ENCODE results near the gene HOXB13. TPM values are rescaled to one million over a fixed set of nuclear protein-coding genes. Genes with fewer than 3 reads are reported as not detected.

The HOXB13 gene
- total RNA-seq, 1 donor from 2014 or later = 5.4 TPM

DNA sequence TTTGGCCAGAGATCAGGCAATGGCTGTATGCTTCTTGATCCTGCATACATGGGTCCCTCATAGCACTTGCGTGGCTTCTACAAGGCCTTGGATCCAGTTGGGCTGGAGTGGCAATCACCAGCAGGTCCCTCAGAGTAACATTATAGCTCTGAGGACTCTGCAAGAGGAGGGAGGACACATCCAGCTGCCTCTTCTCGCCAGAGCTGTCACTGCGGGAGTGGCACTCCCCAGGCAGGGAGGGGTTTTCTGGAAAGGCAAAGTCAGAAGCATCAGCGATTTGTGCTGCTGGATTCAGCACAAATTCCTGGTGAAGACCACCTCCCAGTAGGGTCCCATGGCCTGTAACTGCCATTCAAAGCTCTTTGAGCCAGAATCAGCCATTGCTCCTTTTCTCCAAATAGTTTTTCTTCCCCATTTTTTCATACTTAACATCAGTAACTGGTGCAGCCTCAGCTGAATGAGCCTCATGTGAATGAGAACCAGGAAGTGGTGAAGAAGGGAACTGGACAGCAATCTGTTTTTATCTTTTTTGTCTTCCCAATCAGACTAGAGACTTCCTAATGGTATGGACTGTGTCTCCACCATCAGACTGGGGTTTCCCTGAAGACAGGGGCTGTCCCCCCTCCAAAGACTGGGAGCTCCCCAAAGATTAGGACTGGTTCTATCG is 40.6 kb upstream of the HOXB13 start:
- no peaks in the 10 kb centered on the region for H3K4me1 ChIP-seq
- TF ChIP-seq, protein P1, sequence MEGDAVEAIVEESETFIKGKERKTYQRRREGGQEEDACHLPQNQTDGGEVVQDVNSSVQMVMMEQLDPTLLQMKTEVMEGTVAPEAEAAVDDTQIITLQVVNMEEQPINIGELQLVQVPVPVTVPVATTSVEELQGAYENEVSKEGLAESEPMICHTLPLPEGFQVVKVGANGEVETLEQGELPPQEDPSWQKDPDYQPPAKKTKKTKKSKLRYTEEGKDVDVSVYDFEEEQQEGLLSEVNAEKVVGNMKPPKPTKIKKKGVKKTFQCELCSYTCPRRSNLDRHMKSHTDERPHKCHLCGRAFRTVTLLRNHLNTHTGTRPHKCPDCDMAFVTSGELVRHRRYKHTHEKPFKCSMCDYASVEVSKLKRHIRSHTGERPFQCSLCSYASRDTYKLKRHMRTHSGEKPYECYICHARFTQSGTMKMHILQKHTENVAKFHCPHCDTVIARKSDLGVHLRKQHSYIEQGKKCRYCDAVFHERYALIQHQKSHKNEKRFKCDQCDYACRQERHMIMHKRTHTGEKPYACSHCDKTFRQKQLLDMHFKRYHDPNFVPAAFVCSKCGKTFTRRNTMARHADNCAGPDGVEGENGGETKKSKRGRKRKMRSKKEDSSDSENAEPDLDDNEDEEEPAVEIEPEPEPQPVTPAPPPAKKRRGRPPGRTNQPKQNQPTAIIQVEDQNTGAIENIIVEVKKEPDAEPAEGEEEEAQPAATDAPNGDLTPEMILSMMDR (IDR thresholded peaks at IDR 0.05) = no peak
- TF ChIP-seq POLR2AphosphoS5 (IDR thresholded peaks at IDR 0.05; ENCODE audit: insufficient read depth in 1 of 2, low read depth in 1 of 2) (no peak), POLR2A (IDR thresholded peaks at IDR 0.05) (no peak)
- intact Hi-C loops (cut with DNase I) = no loop called here
- no peaks in the 10 kb centered on the region for H3K9me3 ChIP-seq
- no peaks in the 10 kb centered on the region for H3K27me3 ChIP-seq
- H3K27ac ChIP-seq = no peak overlapping the region
- no peak overlapping the region for H3K4me3 ChIP-seq
- H3K36me3 ChIP-seq = no peaks in the 10 kb centered on the region
- DNase-seq (ENCODE audit: extremely low spot score in 2 of 2) = no peak

DNA sequence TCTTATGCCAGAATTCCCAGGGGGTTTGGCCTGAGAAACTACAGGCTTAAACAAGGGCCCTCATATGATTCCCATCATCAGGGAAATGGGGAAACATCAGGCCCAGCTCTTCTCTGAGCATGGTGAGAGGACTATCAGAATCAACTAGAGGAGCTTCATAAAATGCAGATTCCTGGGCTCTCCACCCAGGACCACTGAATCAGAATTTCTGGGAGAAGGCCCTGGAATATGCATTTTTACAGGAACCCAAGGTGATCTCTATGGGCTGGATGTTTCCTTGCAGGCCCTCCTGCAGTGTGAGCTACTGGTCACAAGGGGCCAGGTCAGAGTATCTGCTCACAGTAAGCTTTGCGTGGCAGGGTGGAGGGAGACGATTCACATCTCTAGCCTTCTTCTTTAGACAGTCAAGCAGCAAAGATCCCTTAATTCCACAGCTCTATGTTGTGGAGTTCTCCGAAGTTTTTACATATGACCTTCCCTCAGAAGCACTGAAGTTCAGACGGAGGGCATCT is 38.8 kb upstream of the HOXB13 start:
- TF ChIP-seq, protein P1 (IDR thresholded peaks at IDR 0.05) = no peak
- TF ChIP-seq POLR2AphosphoS5 (IDR thresholded peaks at IDR 0.05; ENCODE audit: insufficient read depth in 1 of 2, low read depth in 1 of 2) = no peak
- no peak for TF ChIP-seq POLR2A (IDR thresholded peaks at IDR 0.05)
- DNase-seq (ENCODE audit: extremely low spot score in 2 of 2) = no peak
- H3K36me3 ChIP-seq = no peaks in the 10 kb centered on the region
- H3K4me1 ChIP-seq = no peaks in the 10 kb centered on the region
- no peaks in the 10 kb centered on the region for H3K27me3 ChIP-seq
- no peaks in the 10 kb centered on the region for H3K9me3 ChIP-seq
- no peak overlapping the region for H3K27ac ChIP-seq
- H3K4me3 ChIP-seq = no peak overlapping the region
- intact Hi-C loops (cut with DNase I) = no loop called here

DNA sequence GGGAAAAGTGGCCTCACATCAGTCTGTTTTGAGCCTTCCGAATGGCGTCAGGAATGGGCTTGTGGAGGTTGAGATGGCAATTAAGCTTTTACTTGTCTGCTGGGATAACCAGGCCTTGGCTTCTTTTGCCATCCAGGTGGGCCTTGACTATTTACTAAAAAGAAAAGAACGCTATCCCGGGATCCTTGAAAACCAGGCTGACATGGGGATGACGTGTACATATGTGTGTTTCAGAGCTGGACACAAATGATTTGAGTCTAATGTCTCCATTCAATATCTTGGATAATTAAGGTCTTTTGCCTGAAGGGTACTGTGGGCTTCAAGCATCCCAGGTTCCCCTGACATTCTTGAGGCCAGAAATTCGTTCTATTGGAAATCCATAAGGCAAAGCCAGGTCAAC is 32.6 kb upstream of the HOXB13 start:
- no peak overlapping the region for H3K27ac ChIP-seq
- intact Hi-C loops (cut with DNase I) = no loop called here
- TF ChIP-seq, protein P1 (IDR thresholded peaks at IDR 0.05) = no peak
- no peaks in the 10 kb centered on the region for H3K27me3 ChIP-seq
- no peak overlapping the region for H3K4me3 ChIP-seq
- H3K9me3 ChIP-seq = no peaks in the 10 kb centered on the region
- no peak for DNase-seq (ENCODE audit: extremely low spot score in 2 of 2)
- H3K4me1 ChIP-seq = no peaks in the 10 kb centered on the region
- H3K36me3 ChIP-seq = no peaks in the 10 kb centered on the region

DNA sequence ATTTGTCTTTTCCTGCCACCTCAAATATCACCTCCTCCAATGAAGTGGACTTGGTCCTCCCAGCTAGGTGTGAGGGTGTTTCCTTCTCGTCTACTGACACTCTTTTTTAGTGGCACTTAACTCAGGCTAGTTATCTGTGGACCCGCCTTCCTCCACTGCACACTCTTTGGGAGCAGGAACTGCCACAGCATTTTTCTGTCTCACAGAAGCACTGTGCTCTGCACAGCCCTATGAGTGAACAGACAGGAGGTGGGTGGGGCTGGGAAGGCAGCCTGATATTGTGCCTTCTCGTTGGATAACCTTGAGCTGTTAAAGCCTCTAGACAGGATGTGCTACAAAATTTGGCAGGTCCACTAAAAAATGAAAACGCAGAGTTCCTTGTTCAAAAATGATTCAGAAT is 31.9 kb upstream of the HOXB13 start:
- Histone ChIP-seq H3K27ac (no peak overlapping the region), H3K4me1 (no peaks in the 10 kb centered on the region), H3K27me3 (no peaks in the 10 kb centered on the region), H3K4me3 (no peak overlapping the region), H3K36me3 (no peaks in the 10 kb centered on the region), H3K9me3 (no peaks in the 10 kb centered on the region)
- peak in 1 of 2 donors; percentile 22 for TF ChIP-seq POLR2AphosphoS5 (IDR thresholded peaks at IDR 0.05; ENCODE audit: insufficient read depth in 1 of 2, low read depth in 1 of 2)
- TF ChIP-seq, protein P1 (IDR thresholded peaks at IDR 0.05) = no peak
- intact Hi-C loops (cut with DNase I) = no loop called here
- no peak for DNase-seq (ENCODE audit: extremely low spot score in 2 of 2)

DNA sequence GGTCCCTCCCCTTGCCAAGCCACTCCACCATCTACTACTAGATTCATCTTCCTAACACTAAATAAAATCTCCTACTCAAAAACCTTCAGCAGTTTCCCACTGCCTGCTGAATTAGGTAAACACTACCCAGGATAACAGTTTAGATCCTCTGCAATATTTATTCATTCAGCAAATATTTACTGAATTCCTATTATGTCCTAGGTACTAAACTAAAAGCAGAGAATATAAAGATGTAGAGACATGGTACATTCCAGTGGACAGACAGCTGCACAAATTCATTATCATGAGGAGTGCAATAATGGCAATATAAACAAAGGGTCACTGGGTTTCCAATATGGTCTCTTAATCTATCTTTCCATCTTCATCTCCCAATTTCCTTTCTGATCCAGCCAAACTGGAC is 30.7 kb upstream of the HOXB13 start:
- Histone ChIP-seq H3K36me3 (no peaks in the 10 kb centered on the region), H3K9me3 (no peaks in the 10 kb centered on the region), H3K27ac (no peak overlapping the region), H3K4me1 (peaks cover 11% of the 10 kb centered on the region), H3K4me3 (no peak overlapping the region), H3K27me3 (peaks cover 4% of the 10 kb centered on the region)
- no peak for DNase-seq (ENCODE audit: extremely low spot score in 2 of 2)
- TF ChIP-seq, protein P1 (IDR thresholded peaks at IDR 0.05) = no peak
- no peak for TF ChIP-seq POLR2A (IDR thresholded peaks at IDR 0.05)
- no peak for TF ChIP-seq POLR2AphosphoS5 (IDR thresholded peaks at IDR 0.05; ENCODE audit: insufficient read depth in 1 of 2, low read depth in 1 of 2)
- intact Hi-C loops (cut with DNase I) = no loop called here
